ENCODE measurements around the gene VPS16.

DNA sequence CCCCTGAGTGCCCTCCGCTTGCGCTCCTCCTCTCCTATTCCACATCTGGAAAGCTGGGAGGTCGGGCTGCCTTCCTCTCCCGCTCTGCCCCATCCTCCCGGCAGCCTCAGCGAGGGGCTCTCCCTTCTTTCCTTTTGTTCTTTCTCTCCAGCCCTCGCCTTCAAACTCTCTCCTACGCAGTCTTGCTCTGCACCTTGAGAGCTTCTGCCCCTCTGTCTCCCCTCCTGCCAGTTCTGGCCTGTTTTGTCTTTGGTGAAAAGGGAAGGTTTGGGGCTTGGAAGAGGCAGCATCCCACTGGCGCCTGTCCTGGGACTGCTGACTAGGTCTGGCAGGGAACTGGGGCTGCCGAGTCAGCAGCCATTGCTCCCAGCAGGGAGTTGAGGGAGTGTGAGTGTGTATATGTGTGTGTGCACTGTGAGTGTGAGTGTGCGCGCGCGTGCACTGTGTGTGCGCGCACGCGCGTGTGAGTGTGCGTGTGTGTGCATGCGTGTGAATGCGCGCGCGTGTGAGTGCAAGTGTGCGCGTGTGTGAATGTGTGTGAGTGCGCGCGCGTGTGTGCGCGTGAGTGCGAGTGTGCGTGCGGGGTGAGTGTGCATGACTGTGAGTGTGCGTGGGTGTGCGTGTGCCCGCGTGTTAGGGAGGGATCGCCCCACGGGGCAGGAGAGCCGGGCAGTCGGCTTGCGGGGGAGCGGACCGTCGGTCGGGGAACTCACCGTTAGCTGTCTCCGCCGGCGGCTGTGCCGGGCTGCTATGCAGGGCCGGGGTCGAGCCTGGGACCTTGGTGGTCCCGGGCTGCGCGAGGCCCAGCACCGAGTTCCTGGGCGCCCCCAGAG, 40.6 kb upstream of the VPS16 start:
- TF ChIP-seq, protein P1, sequence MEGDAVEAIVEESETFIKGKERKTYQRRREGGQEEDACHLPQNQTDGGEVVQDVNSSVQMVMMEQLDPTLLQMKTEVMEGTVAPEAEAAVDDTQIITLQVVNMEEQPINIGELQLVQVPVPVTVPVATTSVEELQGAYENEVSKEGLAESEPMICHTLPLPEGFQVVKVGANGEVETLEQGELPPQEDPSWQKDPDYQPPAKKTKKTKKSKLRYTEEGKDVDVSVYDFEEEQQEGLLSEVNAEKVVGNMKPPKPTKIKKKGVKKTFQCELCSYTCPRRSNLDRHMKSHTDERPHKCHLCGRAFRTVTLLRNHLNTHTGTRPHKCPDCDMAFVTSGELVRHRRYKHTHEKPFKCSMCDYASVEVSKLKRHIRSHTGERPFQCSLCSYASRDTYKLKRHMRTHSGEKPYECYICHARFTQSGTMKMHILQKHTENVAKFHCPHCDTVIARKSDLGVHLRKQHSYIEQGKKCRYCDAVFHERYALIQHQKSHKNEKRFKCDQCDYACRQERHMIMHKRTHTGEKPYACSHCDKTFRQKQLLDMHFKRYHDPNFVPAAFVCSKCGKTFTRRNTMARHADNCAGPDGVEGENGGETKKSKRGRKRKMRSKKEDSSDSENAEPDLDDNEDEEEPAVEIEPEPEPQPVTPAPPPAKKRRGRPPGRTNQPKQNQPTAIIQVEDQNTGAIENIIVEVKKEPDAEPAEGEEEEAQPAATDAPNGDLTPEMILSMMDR (IDR thresholded peaks at IDR 0.05): no peak
- TF ChIP-seq, protein P2, sequence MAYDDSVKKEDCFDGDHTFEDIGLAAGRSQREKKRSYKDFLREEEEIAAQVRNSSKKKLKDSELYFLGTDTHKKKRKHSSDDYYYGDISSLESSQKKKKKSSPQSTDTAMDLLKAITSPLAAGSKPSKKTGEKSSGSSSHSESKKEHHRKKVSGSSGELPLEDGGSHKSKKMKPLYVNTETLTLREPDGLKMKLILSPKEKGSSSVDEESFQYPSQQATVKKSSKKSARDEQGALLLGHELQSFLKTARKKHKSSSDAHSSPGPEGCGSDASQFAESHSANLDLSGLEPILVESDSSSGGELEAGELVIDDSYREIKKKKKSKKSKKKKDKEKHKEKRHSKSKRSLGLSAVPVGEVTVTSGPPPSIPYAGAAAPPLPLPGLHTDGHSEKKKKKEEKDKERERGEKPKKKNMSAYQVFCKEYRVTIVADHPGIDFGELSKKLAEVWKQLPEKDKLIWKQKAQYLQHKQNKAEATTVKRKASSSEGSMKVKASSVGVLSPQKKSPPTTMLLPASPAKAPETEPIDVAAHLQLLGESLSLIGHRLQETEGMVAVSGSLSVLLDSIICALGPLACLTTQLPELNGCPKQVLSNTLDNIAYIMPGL (CRISPR knock-in tag; IDR thresholded peaks at IDR 0.05; ENCODE audit: borderline replicate concordance): no peak
- TF ChIP-seq SMC3 (IDR thresholded peaks at IDR 0.05) (no peak), NPAS2 (CRISPR knock-in tag; IDR thresholded peaks at IDR 0.05; ENCODE audit: borderline replicate concordance) (no peak), POLR2A (IDR thresholded peaks at IDR 0.05; ENCODE audit: low read length) (0 out of 2 replicates have a peak, but pooled peaks have one; percentile 7), KDM1A (IDR thresholded peaks at IDR 0.05; ENCODE audit: low read depth) (no peak), EHMT2 (IDR thresholded peaks at IDR 0.05; ENCODE audit: low read depth) (no peak), SREBF2 (IDR thresholded peaks at IDR 0.05) (no peak), FOSB (CRISPR knock-in tag; IDR thresholded peaks at IDR 0.05) (no peak)
- TF ChIP-seq, protein P3, sequence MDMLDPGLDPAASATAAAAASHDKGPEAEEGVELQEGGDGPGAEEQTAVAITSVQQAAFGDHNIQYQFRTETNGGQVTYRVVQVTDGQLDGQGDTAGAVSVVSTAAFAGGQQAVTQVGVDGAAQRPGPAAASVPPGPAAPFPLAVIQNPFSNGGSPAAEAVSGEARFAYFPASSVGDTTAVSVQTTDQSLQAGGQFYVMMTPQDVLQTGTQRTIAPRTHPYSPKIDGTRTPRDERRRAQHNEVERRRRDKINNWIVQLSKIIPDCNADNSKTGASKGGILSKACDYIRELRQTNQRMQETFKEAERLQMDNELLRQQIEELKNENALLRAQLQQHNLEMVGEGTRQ (IDR thresholded peaks at IDR 0.05): no peak
- TF ChIP-seq, protein P4, sequence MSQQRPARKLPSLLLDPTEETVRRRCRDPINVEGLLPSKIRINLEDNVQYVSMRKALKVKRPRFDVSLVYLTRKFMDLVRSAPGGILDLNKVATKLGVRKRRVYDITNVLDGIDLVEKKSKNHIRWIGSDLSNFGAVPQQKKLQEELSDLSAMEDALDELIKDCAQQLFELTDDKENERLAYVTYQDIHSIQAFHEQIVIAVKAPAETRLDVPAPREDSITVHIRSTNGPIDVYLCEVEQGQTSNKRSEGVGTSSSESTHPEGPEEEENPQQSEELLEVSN (IDR thresholded peaks at IDR 0.05; ENCODE audit: borderline replicate concordance, low read depth): no peak

Data from A549 (cell line).